Endothelial cell of umbilical vein (primary cell): ENCODE data around the gene OR2AG2. TPM values are rescaled to one million over a fixed set of nuclear protein-coding genes. Genes with fewer than 3 reads are reported as not detected.
"Not testable (repeated sequence)": the region's sequence is repeated elsewhere in the genome, so short reads cannot be mapped to it uniquely, and the experiment has no call there.

ENCODE experiments used
- BruUV-seq: library from RNA; stranded (reverse); fragments of 400-500 nt; replicated peaks from 2 replicates; lab custom pipeline; 2021; lab: Mats Ljungman, UMichigan
- CTCF ChIA-PET: fragments of 300-600, 350-600 bp; sonication (Branson Sonifier 250); formaldehyde crosslinking; loops from one replicate; lab custom pipeline; 2021; ENCODE audit warnings: antibody characterized with exemption, inconsistent platforms; lab: Charles Lee
- POLR2A ChIA-PET: fragments of 300-600, 350-600 bp; sonication (Branson Sonifier 250); formaldehyde crosslinking; loops from one replicate; lab custom pipeline; 2021; ENCODE audit warnings: antibody characterized with exemption, inconsistent platforms; lab: Charles Lee
- DNase-seq: peaks from one replicate; pipeline ENCODE4 v3.0.0-alpha.2; 2011; ENCODE audit warnings: low read depth, low spot score
- FAIRE-seq: peaks from 2 replicates; lab custom pipeline; 2011; peaks lifted over from hg19 to GRCh38; lab: Jason Lieb, UNC
- H2AFZ ChIP-seq: 2 replicates; pipeline ENCODE4 v1.6.0; 2012; ENCODE audit warnings: low read depth, low read length, control low read depth, inconsistent platforms
- H3K27ac ChIP-seq: 2 replicates; pipeline ENCODE4 v1.5.1; 2011; ENCODE audit warnings: low read depth, mild to moderate bottlenecking, control low read depth, low read length, moderate library complexity; ENCODE audit not compliant: insufficient read depth
- H3K27me3 ChIP-seq, 2 experiments: 2 replicates each; pipeline versions ENCODE4 v1.6.0 to v1.6.1; 2011; ENCODE audit warnings: low read length in 2 of 2, mixed read lengths in 1 of 2; ENCODE audit not compliant: control insufficient read depth in 2 of 2, insufficient read depth in 2 of 2
- H3K36me3 ChIP-seq, 2 experiments: 2 replicates in 1 of 2; 3 replicates in 1 of 2; pipeline ENCODE4 v1.5.1; 2011; ENCODE audit warnings: low read length in 2 of 2, mild to moderate bottlenecking in 1 of 2, moderate library complexity in 1 of 2; ENCODE audit not compliant: control insufficient read depth in 2 of 2, insufficient read depth in 2 of 2; ENCODE audit errors: extremely low read depth in 1 of 2
- H3K4me1 ChIP-seq: 3 replicates; pipeline ENCODE4 v1.5.1; 2011; ENCODE audit warnings: mild to moderate bottlenecking, low read length; ENCODE audit not compliant: control insufficient read depth, insufficient read depth; ENCODE audit errors: extremely low read depth
- H3K4me2 ChIP-seq: 2 replicates; pipeline ENCODE4 v1.6.1; 2011; ENCODE audit warnings: low read length, control low read depth, mixed read lengths; ENCODE audit not compliant: insufficient read depth
- H3K4me3 ChIP-seq, 3 experiments: fragments of 200-600 bp in 1 of 3; sonication (generic), shearing (Covaris generic) in 1 of 3; replicated peaks in 1 of 3; 2 replicates each; pipeline ENCODE4 v1.5.1; 2011 to 2016; ENCODE audit warnings: control low read depth in 3 of 3, low read length in 3 of 3, mild to moderate bottlenecking in 2 of 3, inconsistent platforms in 1 of 3, low read depth in 1 of 3, moderate library complexity in 1 of 3; ENCODE audit not compliant: insufficient read depth in 1 of 3
- H3K79me2 ChIP-seq: 2 replicates; pipeline ENCODE4 v1.6.0; 2012; ENCODE audit warnings: low read length, inconsistent platforms; ENCODE audit not compliant: control insufficient read depth, insufficient read depth
- H3K9ac ChIP-seq: replicated peaks from 2 replicates; pipeline ENCODE3; 2011; ENCODE audit warnings: low read length, control low read depth; ENCODE audit not compliant: insufficient read depth; ENCODE audit errors: extremely low read depth
- H3K9me1 ChIP-seq: replicated peaks from 3 replicates; pipeline ENCODE4 v1.6.0; 2011; ENCODE audit warnings: mild to moderate bottlenecking, low read length; ENCODE audit not compliant: control insufficient read depth, insufficient read depth; ENCODE audit errors: extremely low read depth
- H3K9me3 ChIP-seq: replicated peaks from 2 replicates; pipeline ENCODE4 v1.5.1; 2012; ENCODE audit warnings: low read length, inconsistent platforms; ENCODE audit not compliant: control insufficient read depth, insufficient read depth
- H4K20me1 ChIP-seq: replicated peaks from 2 replicates; pipeline ENCODE3; 2011; ENCODE audit warnings: mild to moderate bottlenecking, low read length; ENCODE audit not compliant: control insufficient read depth, insufficient read depth; ENCODE audit errors: extremely low read depth
- JUN ChIP-seq: IDR thresholded peaks from 2 replicates; pipeline ENCODE4 v1.6.1; 2011; ENCODE audit warnings: borderline replicate concordance, low read depth; ENCODE audit not compliant: insufficient read length, insufficient read depth
- dilution Hi-C: fragments of 300-500 bp; cut with MboI; formaldehyde crosslinking; loops from one replicate; pipeline ENCODE4 v1.15.0; 2019; ENCODE audit warnings: low sequenced_read_pairs; ENCODE audit not compliant: extremely low pct_ligation_motif_present
- intact Hi-C: fragments of 100-400 bp; cut with micrococcal nuclease; formaldehyde crosslinking; loops from one replicate; pipeline ENCODE4 v1.10.0; 2022
- polyA plus RNA-seq, 4 experiments: library from polyadenylated mRNA; depleted of rRNA in 3 of 4; stranded (reverse) in 3 of 4; unstranded in 1 of 4; fragments of >200 nt; gene quantifications; 2 replicates each; pipeline versions ENCODE4 v1.2.1 to v1.2.3, GENCODE V29; 2011 to 2012; ENCODE audit warnings: missing spikeins in 1 of 4
- total RNA-seq: library from RNA; stranded (reverse); gene quantifications from 2 replicates; pipeline ENCODE4 v1.2.3, GENCODE V29; 2021
- TF ChIP-seq, protein P1 (sequence below), 2 donors: IDR thresholded peaks; 1 replicate in 1 of 2; 2 replicates in 1 of 2; pipeline ENCODE4 v1.5.1; 2011; ENCODE audit warnings: low read length in 2 of 2, mild to moderate bottlenecking in 2 of 2, moderate library complexity in 2 of 2, control low read depth in 1 of 2, inconsistent platforms in 1 of 2, low read depth in 1 of 2; ENCODE audit not compliant: insufficient read depth in 1 of 2; ENCODE audit errors: extremely low read depth in 1 of 2

Gene OR2AG2
- total and polyA plus RNA-seq, 2 donors (not counting 3 experiments of a cell fraction or from before 2014, with no cell fraction given): 0.18 to 0.33 TPM

DNA sequence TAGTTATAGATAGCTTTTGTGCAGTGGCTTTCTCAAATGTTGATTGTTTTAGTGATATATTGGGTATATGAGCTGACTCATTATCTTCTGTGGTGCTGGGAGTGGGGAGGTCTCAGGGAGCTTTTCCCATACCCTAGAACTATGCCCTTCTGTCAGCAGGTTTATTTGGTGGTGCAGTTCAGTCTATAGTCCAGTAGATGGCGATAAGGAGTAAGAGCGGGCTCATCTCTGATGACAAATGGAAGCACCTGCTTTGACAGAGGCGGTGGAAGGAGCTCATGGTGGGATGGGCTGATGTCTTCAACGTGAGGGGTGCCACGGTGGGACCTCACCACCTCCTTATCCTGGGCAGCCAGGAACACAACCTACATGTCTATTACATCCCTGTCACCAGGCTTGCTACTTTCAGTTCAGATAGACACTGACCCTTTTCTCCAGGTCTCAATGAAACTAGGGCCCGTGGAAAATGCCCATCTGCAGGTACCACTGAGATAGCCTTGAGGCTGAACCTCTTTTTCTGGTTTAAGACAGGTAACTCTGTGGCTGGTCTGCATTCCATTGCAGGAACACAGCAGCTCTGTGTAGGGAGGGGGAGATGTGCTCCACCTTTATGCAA is 40.7 kb upstream of the OR2AG2 start:
- dilution Hi-C loops: no loop called here
- POLR2A ChIA-PET: no interaction called here

DNA sequence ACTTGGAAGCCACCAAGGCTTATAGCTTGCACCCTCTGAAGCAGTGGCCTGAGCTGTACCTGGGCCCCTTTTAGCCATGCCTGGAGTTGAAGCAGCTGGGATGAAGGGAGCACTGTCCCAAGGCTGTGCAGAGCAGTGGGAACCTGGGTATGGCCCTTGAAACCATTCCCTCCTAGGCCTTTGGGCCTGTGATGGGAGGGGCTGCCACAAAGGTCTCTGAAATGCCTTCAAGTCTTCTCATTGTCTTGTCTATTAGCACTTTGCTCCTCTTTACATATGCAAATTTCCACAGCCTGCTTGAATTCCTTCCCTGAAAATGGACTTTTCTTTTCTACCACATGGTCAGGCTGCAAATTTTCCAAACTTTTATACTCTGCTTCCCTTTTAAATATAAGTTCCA is 29.3 kb upstream of the OR2AG2 start:
- H3K9ac ChIP-seq, H3K4me2 ChIP-seq, H3K9me1 ChIP-seq, H3K27me3 ChIP-seq, H3K4me1 ChIP-seq, H3K9me3 ChIP-seq, H3K4me3 ChIP-seq, H4K20me1 ChIP-seq, BruUV-seq, H3K27ac ChIP-seq, intact Hi-C loops, dilution Hi-C loops, POLR2A ChIA-PET, DNase-seq, H3K79me2 ChIP-seq, FAIRE-seq, H3K36me3 ChIP-seq, H2AFZ ChIP-seq: not testable (repeated sequence)
- CTCF ChIA-PET: interaction anchor here (0.7 kb wide), 1 partner anchor 11 kb away, joined by 3 read pairs; no protein-coding TSS in a partner anchor

More for the DNA sequence above, 40.7 kb upstream of the OR2AG2 start:
- Histone ChIP-seq H3K4me3 (no peak overlapping the region), H3K79me2 (no peaks in the 10 kb centered on the region), H3K9me1 (no peaks in the 10 kb centered on the region), H3K9ac (no peak overlapping the region), H3K4me2 (no peak overlapping the region), H4K20me1 (no peaks in the 10 kb centered on the region), H3K9me3 (no peaks in the 10 kb centered on the region), H3K27me3 (no peaks in the 10 kb centered on the region), H2AFZ (no peak overlapping the region), H3K27ac (no peak overlapping the region), H3K4me1 (no peaks in the 10 kb centered on the region), H3K36me3 (no peaks in the 10 kb centered on the region)
- FAIRE-seq (peak; percentile 87), DNase-seq (peak; percentile 48)
- no peak for TF ChIP-seq JUN
- TF ChIP-seq, protein P1, sequence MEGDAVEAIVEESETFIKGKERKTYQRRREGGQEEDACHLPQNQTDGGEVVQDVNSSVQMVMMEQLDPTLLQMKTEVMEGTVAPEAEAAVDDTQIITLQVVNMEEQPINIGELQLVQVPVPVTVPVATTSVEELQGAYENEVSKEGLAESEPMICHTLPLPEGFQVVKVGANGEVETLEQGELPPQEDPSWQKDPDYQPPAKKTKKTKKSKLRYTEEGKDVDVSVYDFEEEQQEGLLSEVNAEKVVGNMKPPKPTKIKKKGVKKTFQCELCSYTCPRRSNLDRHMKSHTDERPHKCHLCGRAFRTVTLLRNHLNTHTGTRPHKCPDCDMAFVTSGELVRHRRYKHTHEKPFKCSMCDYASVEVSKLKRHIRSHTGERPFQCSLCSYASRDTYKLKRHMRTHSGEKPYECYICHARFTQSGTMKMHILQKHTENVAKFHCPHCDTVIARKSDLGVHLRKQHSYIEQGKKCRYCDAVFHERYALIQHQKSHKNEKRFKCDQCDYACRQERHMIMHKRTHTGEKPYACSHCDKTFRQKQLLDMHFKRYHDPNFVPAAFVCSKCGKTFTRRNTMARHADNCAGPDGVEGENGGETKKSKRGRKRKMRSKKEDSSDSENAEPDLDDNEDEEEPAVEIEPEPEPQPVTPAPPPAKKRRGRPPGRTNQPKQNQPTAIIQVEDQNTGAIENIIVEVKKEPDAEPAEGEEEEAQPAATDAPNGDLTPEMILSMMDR (IDR thresholded peaks at IDR 0.05; ENCODE audit: extremely low read depth in 1 of 2, insufficient read depth in 1 of 2, low read depth in 1 of 2, low read length in 2 of 2): peak; percentile 83 to 88
- BruUV-seq: no TSS peak
- CTCF ChIA-PET: interaction anchor here (0.5 to 4.1 kb wide), 51 partner anchors 9 to 1287 kb away, joined by 3 to 61 read pairs (median 4); partner anchors contain the start of genes NLRP14, OR10A2, RBMXL2 and ZNF214
- intact Hi-C loops: loop anchor here (1.0 to 2.0 kb wide), 3 partner anchors 286 to 630 kb away; no protein-coding TSS in a partner anchor
